Testis (tissue), 2 donors: ENCODE measurements around the gene CBX2.

ENCODE experiments used
- POLR2A ChIP-seq: fragments of 450-650 bp; IDR thresholded peaks from one replicate; pipeline ENCODE4 v1.6.1; 2017; ENCODE audit warnings: antibody characterized with exemption, mild to moderate bottlenecking, moderate library complexity
- TF ChIP-seq, protein P1 (sequence below), 3 experiments: fragments of 450-650 bp in 2 of 3; fragments of 200-600 bp in 1 of 3; sonication (generic) in 1 of 3; IDR thresholded peaks; one replicate each; pipeline ENCODE4 v1.5.1; 2016 to 2019; ENCODE audit warnings: antibody characterized with exemption in 3 of 3, mild to moderate bottlenecking in 2 of 3, moderate library complexity in 1 of 3

- TF ChIP-seq, protein P1, sequence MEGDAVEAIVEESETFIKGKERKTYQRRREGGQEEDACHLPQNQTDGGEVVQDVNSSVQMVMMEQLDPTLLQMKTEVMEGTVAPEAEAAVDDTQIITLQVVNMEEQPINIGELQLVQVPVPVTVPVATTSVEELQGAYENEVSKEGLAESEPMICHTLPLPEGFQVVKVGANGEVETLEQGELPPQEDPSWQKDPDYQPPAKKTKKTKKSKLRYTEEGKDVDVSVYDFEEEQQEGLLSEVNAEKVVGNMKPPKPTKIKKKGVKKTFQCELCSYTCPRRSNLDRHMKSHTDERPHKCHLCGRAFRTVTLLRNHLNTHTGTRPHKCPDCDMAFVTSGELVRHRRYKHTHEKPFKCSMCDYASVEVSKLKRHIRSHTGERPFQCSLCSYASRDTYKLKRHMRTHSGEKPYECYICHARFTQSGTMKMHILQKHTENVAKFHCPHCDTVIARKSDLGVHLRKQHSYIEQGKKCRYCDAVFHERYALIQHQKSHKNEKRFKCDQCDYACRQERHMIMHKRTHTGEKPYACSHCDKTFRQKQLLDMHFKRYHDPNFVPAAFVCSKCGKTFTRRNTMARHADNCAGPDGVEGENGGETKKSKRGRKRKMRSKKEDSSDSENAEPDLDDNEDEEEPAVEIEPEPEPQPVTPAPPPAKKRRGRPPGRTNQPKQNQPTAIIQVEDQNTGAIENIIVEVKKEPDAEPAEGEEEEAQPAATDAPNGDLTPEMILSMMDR (IDR thresholded peaks at IDR 0.05): no peak
- TF ChIP-seq POLR2A: no peak
These were observed 18.0 kb downstream of the CBX2 start for GRCh38 chr17:79795795-79796443.
